HepG2 (cell line): ENCODE results near the gene NOTUM. TPM values are rescaled to one million over a fixed set of nuclear protein-coding genes. Genes with fewer than 3 reads are reported as not detected.
A peak's percentile ranks its signal among the peaks of the same experiment; 100 is the strongest.

Experiments
- BATF2 ChIP-seq: sonication (generic); formaldehyde crosslinking; IDR thresholded peaks from 2 replicates; pipeline ENCODE4 v1.8.0; 2022; ENCODE audit warnings: mild to moderate bottlenecking, missing genetic modification reagents, moderate library complexity
- CSRNP1 ChIP-seq: sonication (generic); formaldehyde crosslinking; IDR thresholded peaks from 2 replicates; pipeline ENCODE4 v1.8.1; 2023; ENCODE audit warnings: mild to moderate bottlenecking, missing genetic modification reagents
- NR3C1 ChIP-seq: sonication (generic); formaldehyde crosslinking; IDR thresholded peaks from 2 replicates; pipeline ENCODE4 v1.4.0; 2020; ENCODE audit warnings: missing genetic modification reagents
- SMC3 ChIP-seq: IDR thresholded peaks from 2 replicates; pipeline ENCODE4 v1.6.1; 2011; ENCODE audit warnings: low read length, improper control_type of control experiment
- SP2 ChIP-seq: sonication (generic); formaldehyde crosslinking; IDR thresholded peaks from 2 replicates; pipeline ENCODE4 v1.5.1; 2020; ENCODE audit warnings: mild to moderate bottlenecking, missing genetic modification reagents
- ZFP37 ChIP-seq: sonication (generic); formaldehyde crosslinking; IDR thresholded peaks from 2 replicates; pipeline ENCODE4 v1.4.0; 2020; ENCODE audit warnings: missing genetic modification reagents, borderline replicate concordance
- ZKSCAN8 ChIP-seq: IDR thresholded peaks from 2 replicates; pipeline ENCODE4 v1.6.1; 2016; ENCODE audit warnings: borderline replicate concordance, missing genetic modification reagents, missing compliant biosample characterization
- ZNF280D ChIP-seq: sonication (generic); formaldehyde crosslinking; IDR thresholded peaks from 2 replicates; pipeline ENCODE4 v1.5.1; 2020; ENCODE audit warnings: mild to moderate bottlenecking, missing genetic modification reagents
- ZNF34 ChIP-seq: sonication (generic); formaldehyde crosslinking; IDR thresholded peaks from 2 replicates; pipeline ENCODE4 v1.4.0; 2020; ENCODE audit warnings: mild to moderate bottlenecking, missing genetic modification reagents, borderline replicate concordance
- ZNF503 ChIP-seq: sonication (generic); formaldehyde crosslinking; IDR thresholded peaks from 2 replicates; pipeline ENCODE4 v1.4.0; 2020; ENCODE audit warnings: missing genetic modification reagents
- ZNF557 ChIP-seq: sonication (generic); formaldehyde crosslinking; IDR thresholded peaks from 2 replicates; pipeline ENCODE4 v1.4.0; 2020; ENCODE audit warnings: missing genetic modification reagents
- ZNF776 ChIP-seq: sonication (generic); formaldehyde crosslinking; IDR thresholded peaks from 2 replicates; pipeline ENCODE4 v1.4.0; 2020; ENCODE audit warnings: mild to moderate bottlenecking, missing genetic modification reagents
- polyA plus RNA-seq, 8 experiments: library from polyadenylated mRNA; depleted of rRNA in 3 of 8; stranded (reverse) in 7 of 8; unstranded in 1 of 8; fragments of >200 nt; fragmentation: Illumina TruSeq in 4 of 8; extraction: Trizol in 4 of 8; gene quantifications; 2 replicates each; pipeline versions ENCODE4 v1.2.1 to v1.2.3, GENCODE V29; 2011 to 2016; ENCODE audit warnings: low read depth in 4 of 8, missing spikeins in 1 of 8, mixed read lengths in 1 of 8; ENCODE audit not compliant: insufficient read depth in 1 of 8
- total RNA-seq, 5 experiments: library from RNA; depleted of rRNA; stranded (reverse); fragments of >200 nt; fragmentation: Illumina TruSeq; extraction: Trizol; gene quantifications; 2 replicates each; pipeline ENCODE4 v1.2.3, GENCODE V29; 2016; ENCODE audit warnings: low read depth in 1 of 5
- TF ChIP-seq, protein P1 (sequence below): sonication (generic); formaldehyde crosslinking; IDR thresholded peaks from 2 replicates; pipeline ENCODE4 v1.8.0; 2022; ENCODE audit warnings: mild to moderate bottlenecking, missing genetic modification reagents, borderline replicate concordance

Gene NOTUM
- total and polyA plus RNA-seq, 2 of the 13 experiments (the other 11 are each of a cell fraction or from before 2014, with no cell fraction given): 150 to 160 TPM

DNA sequence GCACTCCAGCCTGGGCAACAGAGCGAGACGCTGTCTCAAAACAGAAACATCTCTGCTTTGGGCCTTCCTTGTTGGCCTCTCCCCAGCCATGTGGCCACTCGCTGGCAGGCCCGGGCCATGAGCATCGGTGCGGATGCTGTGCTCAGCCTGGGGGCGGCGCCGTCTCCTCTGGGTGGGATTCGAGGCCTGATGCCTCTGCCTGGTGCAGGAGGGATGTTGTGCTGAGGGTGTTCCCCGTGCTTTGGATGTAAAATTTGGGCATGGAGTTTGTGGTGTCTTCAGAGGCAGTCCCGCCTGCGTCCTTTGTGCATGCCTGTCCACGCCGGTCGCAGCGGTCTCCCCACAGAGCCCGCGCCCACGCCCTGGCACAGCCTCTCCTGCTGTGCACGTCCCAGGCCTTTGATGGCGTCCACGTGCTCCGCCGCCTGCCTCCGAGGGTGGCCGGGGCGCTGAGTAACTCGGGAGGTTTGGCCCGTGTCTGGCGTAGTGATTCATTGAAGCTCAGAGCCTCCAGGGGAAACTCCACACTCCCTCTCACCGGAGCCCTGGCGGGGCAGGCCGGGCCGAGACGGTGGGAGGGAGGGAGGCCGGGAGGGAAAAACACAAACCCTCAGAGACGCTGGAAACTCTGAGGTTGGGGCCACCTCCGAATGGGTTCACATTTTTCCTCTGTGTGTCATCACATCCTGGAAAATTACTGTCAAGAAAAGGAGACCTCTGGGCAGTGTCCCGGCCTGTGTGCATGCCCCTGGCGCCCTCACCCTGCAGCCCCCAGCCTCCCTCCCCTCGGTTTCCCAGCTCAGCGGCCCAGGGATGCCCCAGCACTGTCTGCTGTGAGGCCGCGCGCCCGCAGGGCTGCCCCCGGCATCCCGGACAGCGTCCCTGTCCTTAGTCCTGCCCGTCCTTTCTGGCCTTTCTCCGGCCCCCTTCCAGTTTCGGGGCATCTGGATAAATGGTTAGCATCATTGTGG lies 42.7 kb upstream of the NOTUM start (continued):
- peak; percentile 82 for TF ChIP-seq CSRNP1
- TF ChIP-seq ZNF280D (CRISPR knock-in tag): peak; percentile 86
- TF ChIP-seq BATF2 (CRISPR knock-in tag): no peak
- no peak for TF ChIP-seq SP2 (CRISPR knock-in tag)
- TF ChIP-seq SMC3: no peak; the same call in 1 of the 2 replicates
- peak; percentile 76 for TF ChIP-seq ZNF34
- TF ChIP-seq, protein P1, sequence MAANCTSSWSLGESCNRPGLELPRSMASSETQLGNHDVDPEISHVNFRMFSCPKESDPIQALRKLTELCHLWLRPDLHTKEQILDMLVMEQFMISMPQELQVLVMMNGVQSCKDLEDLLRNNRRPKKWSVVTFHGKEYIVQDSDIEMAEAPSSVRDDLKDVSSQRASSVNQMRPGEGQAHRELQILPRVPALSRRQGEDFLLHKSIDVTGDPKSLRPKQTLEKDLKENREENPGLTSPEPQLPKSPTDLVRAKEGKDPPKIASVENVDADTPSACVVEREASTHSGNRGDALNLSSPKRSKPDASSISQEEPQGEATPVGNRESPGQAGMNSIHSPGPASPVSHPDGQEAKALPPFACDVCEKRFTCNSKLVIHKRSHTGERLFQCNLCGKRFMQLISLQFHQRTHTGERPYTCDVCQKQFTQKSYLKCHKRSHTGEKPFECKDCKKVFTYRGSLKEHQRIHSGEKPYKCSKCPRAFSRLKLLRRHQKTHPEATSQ (CRISPR knock-in tag): no peak
- TF ChIP-seq ZNF557 (CRISPR knock-in tag): no peak
- TF ChIP-seq ZKSCAN8 (CRISPR knock-in tag): 0 out of 2 replicates have a peak, but pooled peaks have one; percentile 73
- peak; percentile 60; the same call in 1 of the 2 replicates for TF ChIP-seq ZNF776
- TF ChIP-seq NR3C1 (CRISPR knock-in tag): no peak
- TF ChIP-seq ZNF503 (CRISPR knock-in tag): peak; percentile 76; the same call in 1 of the 2 replicates
- peak; percentile 82; the same call in 1 of the 2 replicates for TF ChIP-seq ZFP37 (CRISPR knock-in tag)
